NCI-H1436 treated with DMSO at 0.1 percent for 48 hours (cell line): Measurements from ENCODE around the gene ATG13.
"Not testable (repeated sequence)": the region's sequence is repeated elsewhere in the genome, so short reads cannot be mapped to it uniquely, and the experiment has no call there.

Source experiments
- DNase-seq: peaks from one replicate; lab custom pipeline; 2025; lab: John Stamatoyannopoulos, UW

ATG13 gene

DNA sequence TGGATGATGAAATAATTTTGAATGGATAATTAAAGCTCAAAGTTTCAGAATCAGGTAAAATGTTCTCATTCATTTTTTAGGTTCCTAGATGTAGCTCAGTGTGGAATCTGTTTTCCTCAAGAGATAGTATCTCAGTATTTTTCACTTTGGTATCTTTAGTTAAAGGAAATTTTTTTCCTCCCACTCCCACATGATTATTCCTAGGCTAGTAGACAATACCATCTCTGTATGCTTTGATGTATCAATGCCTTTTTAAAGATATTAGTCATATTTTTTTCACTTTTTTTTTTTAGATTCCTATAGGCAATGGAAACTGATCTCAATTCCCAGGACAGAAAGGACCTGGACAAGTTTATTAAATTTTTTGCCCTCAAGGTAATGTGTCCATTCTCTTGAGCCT is 26.6 kb downstream of the ATG13 start:
- DNase-seq: no peak

DNA sequence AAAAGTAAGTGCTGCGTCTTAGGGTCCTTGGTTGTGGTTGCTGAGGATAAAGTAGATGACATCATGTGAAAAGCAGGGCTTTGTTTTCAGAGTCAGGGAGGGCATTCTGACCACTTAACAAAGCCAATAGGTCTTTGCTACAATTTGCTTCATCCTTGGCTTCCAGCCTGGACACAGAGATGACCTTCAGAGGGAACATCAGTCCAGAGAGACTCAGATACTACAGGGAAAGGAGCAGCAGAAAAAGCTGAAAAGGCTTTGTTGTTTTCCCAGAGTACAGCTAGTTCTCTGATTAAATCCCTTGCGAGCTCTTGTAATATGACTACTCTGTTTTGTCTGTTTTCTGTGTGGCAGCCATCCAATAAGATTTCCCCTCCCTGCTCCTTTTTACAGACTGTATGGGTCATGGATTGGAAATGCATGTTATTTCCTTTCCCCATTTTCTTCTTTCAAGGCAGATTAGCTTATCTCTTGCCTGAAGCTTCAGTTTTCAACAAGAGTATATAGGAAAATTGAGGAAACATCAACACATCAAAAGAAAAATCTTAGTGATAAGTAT is 31.9 kb downstream of the ATG13 start:
- peak; percentile 9 for DNase-seq

DNA sequence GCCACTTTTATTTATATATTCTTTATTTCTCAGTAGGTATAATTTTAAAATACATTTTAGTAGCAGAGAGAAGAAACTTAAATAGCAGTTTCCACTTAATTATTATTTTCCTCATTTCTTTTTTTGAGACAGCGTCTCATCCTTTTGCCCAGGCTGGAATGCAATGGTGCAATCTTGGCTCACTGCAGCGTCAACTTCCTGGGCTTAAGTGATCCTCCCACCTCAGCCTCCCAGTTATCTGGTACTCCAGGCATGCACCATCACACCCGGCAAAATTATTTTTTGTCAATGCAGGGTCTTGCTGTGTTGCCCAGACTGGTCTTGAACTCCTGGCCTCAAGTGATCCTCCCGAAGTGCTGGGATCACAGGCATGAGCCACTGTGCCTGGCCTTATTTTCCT is 38.3 kb downstream of the ATG13 start:
- DNase-seq: no peak

DNA sequence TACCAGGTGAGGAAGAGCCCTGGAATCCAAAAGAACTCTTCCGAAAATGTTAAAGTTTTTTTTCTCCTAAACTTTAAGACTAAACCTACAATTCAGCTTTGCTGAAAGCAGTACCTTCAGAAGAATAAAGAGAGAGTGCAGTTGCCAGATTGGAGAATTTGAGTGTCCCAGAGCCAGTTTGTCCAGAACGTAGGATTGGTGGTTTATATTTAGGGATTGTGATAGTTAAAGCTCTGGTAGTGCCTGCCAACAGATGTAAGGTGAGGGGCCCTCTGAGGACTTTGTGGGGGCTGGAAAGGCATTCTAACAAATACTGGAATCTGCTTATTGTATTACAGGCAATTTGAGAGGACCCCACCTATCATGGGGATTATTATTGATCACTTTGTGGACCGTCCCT is 39.8 kb downstream of the ATG13 start:
- DNase-seq: no peak

DNA sequence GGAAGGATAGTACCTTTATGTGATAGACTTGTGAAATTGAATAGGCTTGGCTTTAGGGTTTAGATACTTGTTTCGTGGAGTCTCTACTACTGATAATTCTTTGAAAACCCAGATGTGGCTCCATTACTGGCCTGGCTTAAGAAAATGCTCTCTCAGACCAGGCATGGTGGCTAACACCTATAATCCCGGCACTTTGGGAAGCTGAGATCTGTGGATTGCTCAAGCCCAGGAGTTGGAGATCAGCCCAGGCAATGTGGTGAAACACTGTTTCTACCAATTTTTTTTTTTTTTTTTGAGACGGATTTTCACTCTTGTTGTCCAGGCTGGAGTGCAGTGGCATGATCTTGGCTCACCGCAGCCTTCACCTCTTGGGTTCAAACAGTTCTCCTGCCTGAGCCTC is 40.9 kb downstream of the ATG13 start:
- no peak for DNase-seq

DNA sequence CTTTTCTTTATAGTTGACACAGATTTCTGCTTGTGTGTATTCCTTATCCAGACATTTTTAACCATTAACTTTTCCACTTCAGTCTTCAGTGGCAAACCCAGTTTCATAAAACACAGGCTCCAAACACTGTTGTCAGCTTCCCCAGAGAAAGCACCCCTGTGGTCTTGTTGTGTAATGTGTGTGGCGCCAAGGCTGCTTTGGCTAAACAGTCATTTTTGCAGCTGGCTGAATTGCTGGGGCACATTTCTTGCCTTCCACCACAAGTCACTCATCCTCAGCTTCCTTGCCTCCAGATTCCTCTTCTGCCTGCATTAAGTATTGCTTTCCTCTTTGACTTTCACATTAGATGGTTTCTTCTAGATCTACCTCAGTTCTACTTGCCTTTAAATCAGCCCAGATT is 42.6 kb downstream of the ATG13 start:
- DNase-seq: no peak

DNA sequence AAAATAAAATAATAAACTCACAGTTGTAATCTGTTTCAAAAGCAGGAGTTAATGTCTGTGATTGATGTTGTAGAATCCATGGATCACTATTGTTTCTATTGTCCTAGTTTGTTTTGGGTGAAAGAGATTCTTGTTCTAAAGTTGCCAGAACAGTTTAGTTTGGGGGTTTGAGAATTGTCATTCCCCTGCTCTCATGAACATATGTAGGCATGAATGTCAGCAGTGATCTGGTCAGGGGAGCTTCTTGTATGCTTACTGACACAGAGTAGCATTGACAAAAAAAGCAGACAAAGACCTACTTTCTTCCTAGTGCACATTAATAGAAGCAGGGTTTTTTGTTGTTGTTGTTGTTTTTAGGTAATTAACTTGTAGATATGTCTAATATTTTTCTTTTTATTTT is 44.5 kb downstream of the ATG13 start:
- DNase-seq: no peak

DNA sequence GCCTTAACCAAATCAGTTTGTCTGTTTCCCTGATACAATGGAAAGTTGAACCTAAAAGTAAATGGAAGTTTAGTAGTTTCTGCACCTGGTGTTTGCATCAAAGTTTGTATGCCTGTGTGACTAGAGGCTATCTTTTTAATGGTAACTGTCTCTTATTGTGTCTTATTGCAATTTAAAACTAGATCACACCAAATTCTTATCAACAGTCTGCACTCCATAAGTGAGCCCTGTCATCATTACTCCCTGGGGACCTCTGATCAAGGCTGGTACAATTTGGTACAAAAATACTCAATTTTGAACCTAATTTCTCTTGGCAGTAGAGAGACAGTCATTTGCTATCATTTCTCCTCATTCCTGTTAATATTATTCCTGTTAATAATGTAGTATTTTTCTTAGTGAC is 45.0 kb downstream of the ATG13 start:
- no peak for DNase-seq

DNA sequence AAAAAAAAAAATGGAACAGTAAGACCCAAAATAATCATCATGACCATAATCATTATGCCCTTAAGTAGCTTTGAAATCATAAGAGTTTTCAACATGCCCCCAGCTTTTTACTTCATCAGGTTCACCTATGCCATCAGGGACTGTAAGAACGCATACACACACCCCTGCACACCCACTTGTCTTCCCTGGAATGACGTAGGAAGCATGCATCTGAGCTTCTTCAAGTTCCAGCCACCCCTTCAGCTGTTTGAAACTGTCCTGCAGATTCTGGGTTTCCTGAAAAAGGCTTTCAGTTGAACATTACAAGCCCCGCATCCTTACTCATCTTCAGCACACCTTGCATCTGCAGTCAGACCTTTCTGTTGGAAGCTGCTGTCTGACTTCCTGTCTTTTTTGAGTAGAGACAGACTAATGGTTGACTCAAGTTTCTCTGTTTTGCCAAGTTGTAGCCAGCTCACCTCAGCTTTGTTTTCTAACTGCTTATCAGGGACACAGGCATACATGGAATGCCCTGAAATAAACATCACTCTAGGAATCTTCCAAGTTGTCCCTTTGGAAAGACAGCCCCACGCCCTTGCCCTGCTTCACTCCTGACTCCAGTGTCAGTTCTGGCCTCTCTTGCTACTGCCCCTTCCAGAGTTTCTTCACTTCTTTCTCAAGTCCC is 46.1 kb downstream of the ATG13 start:
- no peak for DNase-seq

DNA sequence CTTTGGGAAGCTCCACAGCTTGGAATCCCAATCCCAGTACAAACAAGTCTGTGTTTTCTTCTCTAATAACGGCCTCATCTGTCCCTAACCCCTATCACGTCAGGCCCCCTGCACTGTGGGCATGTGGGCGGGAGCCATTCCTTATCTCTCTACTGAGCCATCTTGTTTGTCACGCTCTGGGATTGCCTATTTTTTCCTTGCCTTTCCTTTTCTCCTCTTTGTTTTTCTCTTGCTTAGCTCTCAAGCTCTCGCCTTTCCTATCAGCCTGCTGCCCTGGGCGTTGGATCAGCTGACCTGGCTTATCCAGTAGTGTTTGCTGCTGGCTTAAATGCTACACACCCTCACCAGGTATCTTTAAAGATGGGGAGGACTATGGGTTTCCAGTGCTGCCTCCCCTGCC is 47.3 kb downstream of the ATG13 start:
- DNase-seq: no peak

DNA sequence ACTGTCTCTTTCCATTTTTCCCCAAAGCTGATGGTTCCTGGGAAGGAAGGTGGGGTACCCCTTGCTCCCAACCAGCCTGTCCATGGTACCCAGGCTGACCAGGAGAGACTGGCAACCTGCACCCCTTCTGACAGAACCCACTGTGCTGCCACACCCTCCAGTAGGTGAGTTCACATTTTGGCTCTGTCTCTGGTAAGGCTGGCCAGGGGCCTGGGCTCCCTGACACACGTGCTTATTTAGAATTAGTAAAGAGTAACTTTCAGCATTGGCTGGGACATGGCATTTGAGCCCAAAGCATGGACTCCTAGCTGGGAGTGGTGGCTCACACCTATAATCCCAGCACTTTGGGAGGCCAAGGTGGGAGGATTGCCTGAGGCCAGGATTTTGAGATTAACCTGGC is 48.0 kb downstream of the ATG13 start:
- no peak for DNase-seq

DNA sequence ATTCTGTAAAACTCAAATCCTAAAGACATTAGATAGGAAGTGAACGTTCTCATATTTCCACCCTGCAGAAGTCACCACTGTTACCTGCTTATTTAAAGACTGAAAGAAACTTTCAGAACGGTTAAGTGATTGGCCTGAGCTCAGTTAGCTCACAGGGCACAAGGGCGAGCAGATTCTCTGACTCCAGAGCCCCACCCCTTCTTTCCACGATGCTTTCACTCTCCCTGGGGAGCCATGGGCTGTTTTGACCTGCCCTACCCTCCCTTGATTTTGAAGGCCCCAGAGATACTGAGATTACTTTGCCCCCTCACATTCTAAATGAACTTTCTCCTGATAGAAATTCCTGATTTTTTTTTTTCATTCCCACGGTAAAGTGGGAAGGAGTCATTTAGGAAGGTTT is 49.2 kb downstream of the ATG13 start:
- DNase-seq: no peak

DNA sequence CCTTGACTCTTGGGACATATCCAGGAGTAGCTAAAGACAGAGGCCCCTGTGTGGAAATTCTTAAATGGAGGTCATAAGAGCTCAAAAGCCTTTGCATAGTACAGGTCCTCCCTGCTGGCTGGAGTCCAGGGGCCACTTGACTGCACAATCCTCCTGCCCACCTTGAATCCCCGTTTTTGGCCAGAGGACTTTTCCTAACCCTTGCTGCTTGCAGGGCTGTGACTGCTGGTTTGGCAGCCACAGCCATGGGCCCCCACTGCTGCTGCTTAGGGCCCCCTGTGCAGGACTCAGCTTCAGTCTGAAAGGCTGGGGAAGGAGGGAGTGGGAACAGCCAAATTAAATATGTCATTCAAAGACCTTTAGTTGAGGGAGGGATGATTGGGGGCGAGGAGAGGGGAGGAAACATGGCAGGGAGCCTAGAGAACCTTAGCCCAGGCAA is 49.7 kb downstream of the ATG13 start:
- no peak for DNase-seq

DNA sequence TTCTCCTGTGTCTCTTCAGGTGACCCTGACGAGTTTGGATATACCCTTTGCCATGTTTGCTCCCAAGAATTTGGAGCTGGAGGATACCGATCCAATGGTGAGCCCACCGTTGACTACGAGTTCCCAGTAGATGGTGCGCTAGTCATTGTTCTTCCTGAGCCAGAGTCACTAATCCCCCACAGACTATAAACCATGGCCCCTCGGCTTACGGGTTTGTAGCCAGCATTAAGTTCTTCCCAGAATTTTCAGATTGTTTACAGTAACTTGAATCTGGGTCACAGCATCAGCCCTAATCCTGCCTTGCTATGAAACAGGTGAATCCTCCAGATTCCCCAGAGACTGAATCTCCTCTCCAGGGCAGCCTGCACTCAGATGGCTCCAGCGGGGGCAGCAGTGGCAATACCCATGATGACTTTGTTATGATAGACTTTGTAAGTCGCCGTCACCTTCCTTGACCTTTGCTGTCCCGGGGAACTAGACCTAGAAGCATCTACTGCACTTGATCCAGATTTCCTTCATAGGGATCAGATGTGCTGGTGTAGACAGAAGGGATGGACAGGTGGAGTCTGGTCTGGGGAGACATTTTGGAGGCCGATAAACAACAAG is 51.2 kb downstream of the ATG13 start:
- no peak for DNase-seq

DNA sequence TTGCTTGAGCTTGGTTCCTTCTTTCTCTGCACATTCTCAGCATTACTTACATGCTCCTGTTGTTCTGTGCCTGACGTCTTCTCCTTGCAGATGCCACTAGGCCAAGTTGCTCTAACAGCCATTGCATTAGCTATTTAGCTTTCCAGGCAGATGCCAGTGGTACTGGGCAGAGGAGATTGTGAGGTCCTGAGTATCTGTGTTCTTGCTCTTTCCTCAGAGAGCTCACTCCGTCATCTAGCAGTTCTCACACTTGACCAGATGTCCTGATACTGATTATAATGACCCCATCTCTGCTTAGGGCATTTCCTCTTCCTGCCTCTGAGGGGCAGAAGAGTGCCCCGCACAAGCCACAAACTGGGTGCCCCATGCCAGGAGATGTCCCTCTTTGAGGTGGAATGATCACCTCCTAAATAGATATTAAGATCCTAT is 52.4 kb downstream of the ATG13 start:
- no peak for DNase-seq

DNA sequence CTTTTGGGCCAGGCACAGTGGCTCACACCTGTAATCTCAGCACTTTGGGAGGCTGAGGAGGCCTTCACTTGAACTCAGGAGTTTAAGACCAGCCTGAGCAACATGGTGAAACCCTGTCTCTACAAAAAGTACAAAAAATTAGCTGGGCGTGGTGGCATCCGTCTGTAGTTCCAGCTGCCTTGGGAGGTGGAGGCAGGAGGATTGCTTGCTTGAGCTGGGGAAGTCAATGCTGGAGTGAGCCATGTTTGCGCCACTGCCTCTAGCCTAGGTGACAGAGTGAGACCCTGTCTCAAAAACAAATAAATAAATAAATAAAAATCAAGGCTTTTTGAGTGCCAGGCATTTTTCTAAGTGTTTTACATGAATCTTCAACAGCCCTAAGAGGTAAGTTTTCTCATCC is 53.2 kb downstream of the ATG13 start:
- DNase-seq: not testable (repeated sequence)

DNA sequence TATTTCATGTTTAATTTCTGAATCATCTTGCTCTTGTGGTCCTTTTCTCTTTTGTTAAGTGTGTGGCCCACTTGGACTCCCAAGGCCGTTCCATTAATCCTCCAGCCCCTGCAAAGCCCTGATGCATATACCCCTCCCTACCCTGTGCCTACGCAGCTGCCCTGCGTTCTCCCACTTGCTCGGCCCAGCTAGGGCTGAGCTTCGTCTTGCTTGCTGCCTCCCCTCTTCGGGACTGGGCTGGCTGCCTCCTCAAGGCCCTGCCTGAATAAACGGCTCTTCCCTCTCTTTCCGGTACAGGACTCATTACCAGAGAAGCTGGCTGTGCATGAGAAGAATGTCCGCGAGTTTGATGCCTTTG is 54.6 kb downstream of the ATG13 start:
- DNase-seq: no peak

DNA sequence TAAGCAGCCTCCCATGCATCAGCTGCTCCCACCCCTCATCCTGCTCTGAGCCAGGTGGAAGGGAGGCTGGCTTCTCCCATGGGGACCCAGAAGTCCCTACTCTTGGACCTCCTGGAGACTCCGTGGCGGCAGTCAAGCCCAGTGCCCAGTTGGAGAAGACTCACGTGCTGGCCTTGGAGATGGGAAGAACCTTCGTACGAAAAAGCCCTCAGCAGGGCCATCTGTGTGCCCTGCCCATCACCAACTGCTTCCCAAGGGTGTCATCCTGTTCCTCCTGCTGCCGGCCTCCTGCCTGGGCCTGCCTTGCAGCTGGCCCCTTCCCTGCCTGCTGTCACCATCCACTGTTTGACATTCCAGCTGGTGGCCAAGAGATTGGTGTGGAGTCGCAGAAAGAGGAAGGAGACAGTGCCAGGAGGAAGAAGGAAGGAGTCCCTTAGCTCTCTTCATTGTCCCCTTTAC is 55.1 kb downstream of the ATG13 start:
- DNase-seq: no peak

DNA sequence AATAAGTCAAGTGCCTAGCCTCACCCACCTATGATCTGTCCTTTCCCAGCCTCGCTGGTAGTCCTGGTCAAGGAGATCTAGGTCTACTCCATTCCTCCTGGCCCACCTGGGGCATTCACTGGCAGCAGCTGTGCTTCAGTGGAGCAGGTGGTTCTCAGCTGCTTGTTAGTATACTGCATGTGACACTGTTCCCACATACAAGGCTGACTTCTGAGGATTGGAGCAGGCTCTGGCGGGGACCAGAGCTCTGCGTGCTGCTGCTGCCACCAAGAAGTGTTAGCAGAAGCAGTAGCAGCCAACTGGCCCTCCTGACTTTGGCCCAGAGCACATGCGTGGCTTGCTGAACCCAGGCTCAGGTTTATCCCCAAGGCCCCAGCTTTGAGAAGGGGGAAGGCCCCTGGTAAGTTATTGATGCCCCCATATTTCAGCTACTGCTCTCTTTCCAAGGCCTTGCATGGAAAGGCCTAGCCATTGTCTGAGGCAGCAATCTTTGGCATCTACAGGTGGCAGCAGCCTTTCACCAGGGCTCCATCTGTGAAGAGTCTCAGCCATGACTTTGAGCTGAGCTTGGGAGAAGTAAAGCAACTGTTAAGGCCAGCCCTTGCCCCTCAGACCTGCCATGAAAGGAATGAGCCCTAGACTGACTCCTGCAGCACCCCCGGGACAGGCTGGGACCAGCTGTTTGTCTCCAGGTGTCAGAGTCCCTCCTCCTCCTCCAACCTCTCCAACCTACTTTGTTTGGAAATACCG is 56.5 kb downstream of the ATG13 start:
- DNase-seq: no peak

DNA sequence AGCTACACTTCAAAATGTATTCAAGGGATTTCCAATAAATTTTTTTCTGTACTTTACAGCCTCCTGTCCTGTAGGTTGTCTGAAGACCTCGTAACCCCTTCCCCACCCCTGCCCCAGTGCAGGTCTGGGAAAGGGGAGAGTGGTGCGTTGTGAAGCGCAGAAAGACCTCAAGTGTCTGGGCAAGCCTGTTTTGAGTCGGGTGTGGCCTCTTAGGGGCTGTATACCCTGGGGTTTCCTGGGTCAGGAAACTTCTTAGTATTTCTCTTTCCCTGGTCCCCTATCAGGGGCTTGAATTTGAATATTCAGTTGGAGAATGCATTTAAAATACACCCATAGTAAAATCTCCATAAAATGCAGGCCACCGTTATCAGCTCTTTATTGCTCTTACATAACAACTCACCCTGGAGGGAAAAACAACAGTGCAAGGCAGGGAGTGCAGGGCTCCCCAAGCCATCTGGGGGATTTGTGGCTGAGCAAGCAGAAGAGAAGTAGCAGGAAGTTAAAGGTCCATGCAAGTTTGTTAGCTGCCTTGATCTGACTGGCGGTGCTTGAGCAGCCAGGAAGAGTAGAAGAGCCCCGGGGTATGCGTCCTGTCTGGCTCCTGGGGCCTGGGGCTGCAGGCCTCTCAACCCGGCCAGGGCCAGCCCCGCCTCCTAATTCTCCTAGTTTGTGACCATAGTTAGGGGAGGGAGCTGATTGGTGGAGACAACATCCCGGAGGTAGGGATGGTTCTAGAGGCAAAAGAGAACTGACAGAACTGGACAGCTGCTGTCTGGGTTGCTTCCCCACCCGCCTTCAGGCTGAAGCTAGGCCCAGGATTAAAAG is 57.3 kb downstream of the ATG13 start:
- no peak for DNase-seq

DNA sequence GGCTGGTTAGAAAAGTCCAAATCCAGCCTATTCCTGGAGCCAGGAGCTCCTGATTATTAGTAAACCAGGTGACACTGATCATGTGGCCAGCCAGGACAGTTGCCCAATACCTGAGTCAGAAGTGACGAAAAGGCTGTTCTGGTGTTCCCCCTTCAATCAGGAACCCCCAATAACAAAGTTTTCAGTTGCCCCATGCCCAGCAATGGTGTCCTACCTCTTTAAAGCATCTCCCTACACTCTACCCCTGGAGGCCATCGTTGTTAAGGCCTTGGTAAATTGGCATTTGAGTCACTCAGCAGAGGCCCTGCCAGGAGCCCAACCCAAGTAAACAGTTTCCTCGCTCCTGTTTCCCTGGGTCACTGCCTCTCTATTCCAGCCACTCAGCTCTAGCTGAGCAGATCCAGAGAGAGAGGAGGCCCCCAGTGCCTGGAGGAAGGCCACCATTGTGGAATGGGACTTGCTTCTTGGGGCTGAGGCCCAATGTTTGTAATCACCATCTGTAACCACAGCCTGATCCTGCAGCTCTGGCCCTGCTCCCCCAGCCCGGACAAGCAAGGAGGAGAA is 58.0 kb downstream of the ATG13 start:
- no peak for DNase-seq

DNA sequence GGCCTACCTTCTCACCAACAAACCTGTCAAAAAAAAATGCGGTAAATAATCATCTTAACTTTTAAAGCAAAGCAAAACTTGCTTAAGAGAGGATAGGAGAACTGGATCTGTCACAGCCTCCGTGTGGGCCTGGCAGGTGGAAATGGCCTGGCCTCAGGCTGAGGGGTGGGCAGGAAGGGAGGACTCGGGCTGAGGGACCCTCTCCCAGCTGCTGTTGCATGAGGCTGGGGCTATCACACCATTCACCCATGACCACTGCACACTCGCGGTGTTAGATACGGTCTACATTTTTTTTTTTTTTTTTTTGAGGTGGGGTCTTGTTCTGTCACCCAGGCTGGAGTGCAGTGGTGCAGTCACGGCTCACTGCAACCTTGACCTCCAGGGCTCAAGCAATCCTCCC is 58.6 kb downstream of the ATG13 start:
- DNase-seq: no peak
